Breast epithelium (tissue), 4 donors: ENCODE data around the gene HOXD12. TPM values are rescaled to one million over a fixed set of nuclear protein-coding genes. Genes with fewer than 3 reads are reported as not detected.

ENCODE experiments used
- DNase-seq, 2 donors: peaks; one replicate each; pipeline ENCODE4 v3.0.0-alpha.2; 2019; ENCODE audit warnings: low spot score in 2 of 2
- H3K27ac ChIP-seq, 2 donors: fragments of 200-600 bp; sonication (generic) in 1 of 2; one replicate each; pipeline ENCODE4 v1.5.1; 2016 to 2019; ENCODE audit warnings: mild to moderate bottlenecking in 1 of 2
- H3K27me3 ChIP-seq, 2 donors: fragments of 200-600 bp; sonication (generic) in 1 of 2; one replicate each; pipeline versions ENCODE4 v1.5.1 to v1.6.0; 2017 to 2019; ENCODE audit warnings: control low read depth in 1 of 2, mild to moderate bottlenecking in 1 of 2
- H3K36me3 ChIP-seq: fragments of 200-600 bp; one replicate; pipeline ENCODE4 v1.5.1; 2019
- H3K4me1 ChIP-seq, 2 donors: fragments of 200-600 bp; sonication (generic); one replicate each; pipeline ENCODE4 v1.5.1; 2016 to 2019; ENCODE audit warnings: control low read depth in 1 of 2
- H3K4me3 ChIP-seq, 3 donors: fragments of 200-600 bp; sonication (generic); 1 replicate in 2 of 3; 2 replicates in 1 of 3; pipeline ENCODE4 v1.5.1; 2016 to 2019; ENCODE audit warnings: mild to moderate bottlenecking in 3 of 3, moderate library complexity in 2 of 3
- H3K9me3 ChIP-seq, 2 donors: fragments of 200-600 bp; sonication (generic) in 1 of 2; one replicate each; pipeline ENCODE4 v1.5.1; 2016 to 2019; ENCODE audit warnings: control low read depth in 1 of 2
- POLR2A ChIP-seq: fragments of 450-650 bp; IDR thresholded peaks from one replicate; pipeline ENCODE4 v1.6.1; 2016; ENCODE audit warnings: antibody characterized with exemption, mild to moderate bottlenecking, moderate library complexity
- POLR2AphosphoS5 ChIP-seq, 3 donors: sonication (generic); formaldehyde crosslinking; IDR thresholded peaks; one replicate each; pipeline ENCODE4 v1.6.1; 2017; ENCODE audit warnings: antibody characterized with exemption in 3 of 3
- intact Hi-C: fragments of 100-400 bp; cut with DNase I; formaldehyde crosslinking; loops from one replicate; pipeline ENCODE4 v1.15.1; 2023; ENCODE audit warnings: low total_unique reads
- total RNA-seq, 3 donors: library from RNA; depleted of rRNA; stranded (reverse); fragments of >200 nt; gene quantifications; one replicate each; pipeline ENCODE4 v1.1.0, GENCODE V29; 2016
- TF ChIP-seq, protein P1 (sequence below), 3 donors: fragments of 450-650 bp; IDR thresholded peaks; one replicate each; pipeline ENCODE4 v1.5.1; 2016 to 2017; ENCODE audit warnings: antibody characterized with exemption in 3 of 3, mild to moderate bottlenecking in 3 of 3, moderate library complexity in 3 of 3

Gene HOXD12
- total RNA-seq, 3 donors from 2014 or later, result not detected

DNA sequence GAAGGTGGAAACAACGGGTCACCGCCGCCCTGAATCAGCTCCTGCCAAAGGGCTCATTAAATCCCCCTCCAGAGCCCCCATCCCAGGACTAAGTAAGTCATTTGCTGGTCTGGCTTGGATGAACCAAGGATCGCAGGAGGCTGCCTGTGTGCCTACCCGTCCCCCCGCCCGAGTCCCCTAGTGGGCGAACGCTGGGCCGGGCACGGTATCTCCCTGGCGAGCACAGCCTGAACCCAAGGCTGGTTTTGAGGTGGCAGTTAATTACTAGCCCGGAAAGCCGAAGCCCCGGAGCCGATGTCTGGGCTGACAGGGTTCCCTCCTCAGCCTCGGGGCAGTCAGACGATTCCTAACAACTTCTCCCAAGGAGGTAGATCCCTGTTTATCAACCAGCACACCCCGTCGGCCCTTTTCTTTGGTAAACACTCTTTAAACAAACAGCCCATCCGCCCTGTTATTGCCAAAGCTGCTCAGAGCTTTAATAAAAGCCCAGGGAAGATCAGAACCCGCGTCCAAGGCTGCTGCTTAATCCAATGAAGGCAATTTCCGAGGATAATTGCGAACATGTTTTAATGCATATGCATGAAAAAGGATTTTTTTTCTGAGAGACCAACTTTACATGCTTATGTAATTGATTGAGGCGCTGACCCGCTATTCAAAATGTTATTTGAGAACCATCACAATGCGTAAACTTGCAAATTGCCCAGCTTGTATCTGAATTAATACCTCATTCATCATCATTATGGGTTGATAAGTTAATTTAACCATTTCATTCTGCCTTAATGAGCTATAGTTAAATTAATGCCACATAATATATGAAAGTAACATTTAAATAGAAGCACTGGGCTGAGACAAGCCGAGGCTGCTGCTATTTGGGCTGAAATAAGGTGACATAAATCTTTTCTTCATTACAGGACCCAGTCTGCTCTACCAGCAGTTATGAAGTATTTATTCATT is 26.4 kb upstream of the HOXD12 start:
- no peaks in the 10 kb centered on the region for H3K4me1 ChIP-seq
- DNase-seq, result no peak
- no peak for TF ChIP-seq POLR2AphosphoS5 (IDR thresholded peaks at IDR 0.05)
- TF ChIP-seq, protein P1, sequence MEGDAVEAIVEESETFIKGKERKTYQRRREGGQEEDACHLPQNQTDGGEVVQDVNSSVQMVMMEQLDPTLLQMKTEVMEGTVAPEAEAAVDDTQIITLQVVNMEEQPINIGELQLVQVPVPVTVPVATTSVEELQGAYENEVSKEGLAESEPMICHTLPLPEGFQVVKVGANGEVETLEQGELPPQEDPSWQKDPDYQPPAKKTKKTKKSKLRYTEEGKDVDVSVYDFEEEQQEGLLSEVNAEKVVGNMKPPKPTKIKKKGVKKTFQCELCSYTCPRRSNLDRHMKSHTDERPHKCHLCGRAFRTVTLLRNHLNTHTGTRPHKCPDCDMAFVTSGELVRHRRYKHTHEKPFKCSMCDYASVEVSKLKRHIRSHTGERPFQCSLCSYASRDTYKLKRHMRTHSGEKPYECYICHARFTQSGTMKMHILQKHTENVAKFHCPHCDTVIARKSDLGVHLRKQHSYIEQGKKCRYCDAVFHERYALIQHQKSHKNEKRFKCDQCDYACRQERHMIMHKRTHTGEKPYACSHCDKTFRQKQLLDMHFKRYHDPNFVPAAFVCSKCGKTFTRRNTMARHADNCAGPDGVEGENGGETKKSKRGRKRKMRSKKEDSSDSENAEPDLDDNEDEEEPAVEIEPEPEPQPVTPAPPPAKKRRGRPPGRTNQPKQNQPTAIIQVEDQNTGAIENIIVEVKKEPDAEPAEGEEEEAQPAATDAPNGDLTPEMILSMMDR (IDR thresholded peaks at IDR 0.05), result no peak
- TF ChIP-seq POLR2A, result no peak
- no peak overlapping the region for H3K4me3 ChIP-seq
- no peak overlapping the region for H3K27ac ChIP-seq
- peaks cover 12 to 100% of the 10 kb centered on the region in 2 donors for H3K27me3 ChIP-seq
- H3K36me3 ChIP-seq, result no peaks in the 10 kb centered on the region
- H3K9me3 ChIP-seq, result no peaks in the 10 kb centered on the region
- intact Hi-C loops, result no loop called here

DNA sequence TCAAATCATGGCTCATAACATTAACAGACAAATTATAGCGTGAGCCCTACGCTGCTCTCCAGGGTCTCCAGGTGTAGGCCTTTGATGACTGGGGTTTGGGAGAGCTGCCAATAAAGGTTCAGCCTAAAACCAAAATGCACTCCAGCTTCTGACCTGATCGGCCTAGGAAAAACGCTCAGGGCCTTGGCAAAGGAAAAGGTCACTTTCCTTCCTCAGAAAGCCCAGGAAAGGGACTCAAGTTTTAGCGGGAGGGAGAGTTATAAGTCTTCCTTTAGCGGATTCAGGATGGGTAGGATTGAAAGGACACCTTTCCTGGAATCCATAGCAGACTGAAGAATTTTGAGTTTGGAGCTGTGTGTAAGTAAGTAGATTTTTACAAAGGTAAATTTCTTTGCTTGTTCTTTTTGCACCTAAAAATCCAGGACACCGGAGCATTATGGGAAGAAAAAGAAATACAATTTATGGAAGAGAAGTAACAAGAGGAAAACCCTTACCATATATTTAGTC is 24.6 kb upstream of the HOXD12 start:
- Histone ChIP-seq H3K27ac (no peak overlapping the region), H3K4me3 (no peak overlapping the region), H3K36me3 (no peaks in the 10 kb centered on the region), H3K4me1 (no peaks in the 10 kb centered on the region), H3K9me3 (no peaks in the 10 kb centered on the region), H3K27me3 (peaks cover 7 to 100% of the 10 kb centered on the region in 2 donors)
- intact Hi-C loops, result no loop called here
- DNase-seq, result no peak
- TF ChIP-seq, protein P1 (IDR thresholded peaks at IDR 0.05), result no peak

DNA sequence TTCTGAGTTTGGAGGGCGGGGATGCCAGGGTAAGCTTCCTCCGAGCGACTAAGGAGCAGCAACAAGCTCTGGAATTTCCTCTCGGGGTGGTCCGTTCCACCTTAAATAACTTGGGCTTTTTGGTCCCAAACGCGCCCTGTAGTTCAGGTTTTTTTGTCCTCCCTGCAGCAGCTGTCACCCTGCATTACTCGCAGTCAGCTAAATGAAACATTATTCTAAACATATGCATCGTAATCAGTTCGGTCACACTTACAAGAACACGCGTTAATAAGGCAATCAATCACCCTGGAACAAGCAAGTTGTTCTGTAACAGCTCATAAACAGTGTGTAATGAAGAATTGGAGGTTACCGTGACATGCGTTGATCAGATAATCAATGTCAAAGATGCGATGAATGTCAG is 24.1 kb upstream of the HOXD12 start:
- intact Hi-C loops, result no loop called here

DNA sequence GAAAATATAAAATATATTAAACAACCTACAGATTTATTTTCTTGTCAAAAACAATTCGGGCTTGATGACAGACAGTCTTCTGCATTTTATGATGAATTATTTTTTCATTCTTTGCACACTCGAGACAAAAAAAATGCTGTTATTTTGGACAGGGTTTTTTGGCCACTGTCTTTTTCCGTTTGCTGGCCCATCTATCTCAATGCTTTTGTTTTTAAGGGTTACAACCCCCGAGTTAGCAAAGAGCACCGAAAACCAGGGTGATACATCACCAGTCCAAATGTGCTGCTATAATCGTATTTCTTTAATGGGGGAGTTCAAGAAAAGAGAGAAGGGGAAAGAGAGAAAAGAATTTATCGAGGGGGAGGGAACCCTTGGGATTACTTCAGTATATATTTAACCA is 23.5 kb upstream of the HOXD12 start:
- intact Hi-C loops, result no loop called here
- no peaks in the 10 kb centered on the region for H3K4me1 ChIP-seq

More for the DNA sequence above, 24.1 kb upstream of the HOXD12 start:
- no peak overlapping the region for H3K27ac ChIP-seq
- no peak for DNase-seq
- no peaks in the 10 kb centered on the region for H3K4me1 ChIP-seq
- TF ChIP-seq POLR2A (no peak), POLR2AphosphoS5 (IDR thresholded peaks at IDR 0.05) (no peak)
- TF ChIP-seq, protein P1 (IDR thresholded peaks at IDR 0.05), result no peak
- H3K4me3 ChIP-seq, result no peak overlapping the region
- H3K27me3 ChIP-seq, result peaks cover 7 to 98% of the 10 kb centered on the region in 2 donors
- H3K36me3 ChIP-seq, result no peaks in the 10 kb centered on the region
- no peaks in the 10 kb centered on the region for H3K9me3 ChIP-seq

More for the DNA sequence above, 23.5 kb upstream of the HOXD12 start:
- TF ChIP-seq, protein P1 (IDR thresholded peaks at IDR 0.05), result no peak
- TF ChIP-seq POLR2A (no peak), POLR2AphosphoS5 (IDR thresholded peaks at IDR 0.05) (no peak)
- peaks cover 0 to 1% of the 10 kb centered on the region in 2 donors for H3K9me3 ChIP-seq
- no peak overlapping the region for H3K27ac ChIP-seq
- no peak overlapping the region for H3K4me3 ChIP-seq
- no peaks in the 10 kb centered on the region for H3K36me3 ChIP-seq
- no peak for DNase-seq
- H3K27me3 ChIP-seq, result peaks cover 7 to 98% of the 10 kb centered on the region in 2 donors
